SK-N-MC (cell line): ENCODE results near the gene AUTS2.

Experiments
- DNase-seq: peaks from one replicate; pipeline ENCODE4 v3.0.0-alpha.2; 2011; ENCODE audit warnings: low read depth, low spot score
- H3K27ac ChIP-seq: fragments of 200-600 bp; sonication (generic); 2 replicates; pipeline ENCODE4 v1.5.1; 2016; ENCODE audit warnings: mixed run types
- H3K36me3 ChIP-seq: fragments of 200-600 bp; sonication (generic); 2 replicates; pipeline ENCODE4 v1.6.1; 2017; ENCODE audit warnings: antibody characterized with exemption, low read length, mixed read lengths; ENCODE audit not compliant: insufficient read depth
- H3K4me3 ChIP-seq: fragments of 200-600 bp; sonication (generic); 2 replicates; pipeline ENCODE4 v1.5.1; 2016
- H3K9ac ChIP-seq: fragments of 200-600 bp; sonication (generic); 2 replicates; pipeline ENCODE4 v1.8.0; 2017; ENCODE audit warnings: mixed run types, mixed read lengths; ENCODE audit not compliant: insufficient read length
- H3K9me3 ChIP-seq: fragments of 200-600 bp; sonication (generic); 2 replicates; pipeline ENCODE4 v1.6.1; 2017; ENCODE audit warnings: low read depth, mild to moderate bottlenecking, antibody characterized with exemption, low read length, moderate library complexity, mixed read lengths
- EZH2 ChIP-seq: fragments of 200-600 bp; sonication (generic); IDR thresholded peaks from one replicate; pipeline ENCODE4 v1.6.1; 2017; ENCODE audit warnings: antibody characterized with exemption
- FOXP2 ChIP-seq: optimal IDR thresholded peaks from 2 replicates; pipeline ENCODE3; 2011; ENCODE audit warnings: mild to moderate bottlenecking, moderate library complexity; ENCODE audit not compliant: insufficient read depth; ENCODE audit errors: extremely low read length, control extremely low read depth
- POLR2AphosphoS5 ChIP-seq: IDR thresholded peaks from 2 replicates; pipeline ENCODE4 v1.6.1; 2012; ENCODE audit warnings: mild to moderate bottlenecking, low read depth, low read length, borderline replicate concordance

The AUTS2 gene

DNA sequence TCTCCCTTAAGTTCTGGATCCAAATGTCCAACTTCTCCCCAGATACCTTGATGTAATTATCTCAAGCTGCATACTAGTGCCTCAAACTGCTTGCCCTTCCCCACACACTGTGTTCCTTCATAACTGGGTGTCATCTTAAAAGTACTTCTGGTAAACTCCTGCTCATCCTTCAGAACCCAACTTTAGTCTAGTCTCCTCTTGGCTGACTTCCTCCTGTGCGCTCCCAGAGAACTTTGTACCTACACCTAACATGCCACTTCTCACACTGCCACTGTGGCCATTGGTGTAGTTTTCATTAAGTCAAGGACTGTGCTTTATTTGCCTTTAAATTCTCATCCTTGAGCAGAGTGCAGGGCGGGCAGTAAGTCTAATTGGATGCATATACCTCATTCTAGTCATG lies 958.5 kb downstream of the AUTS2 start:
- Histone ChIP-seq H3K27ac (no peak overlapping the region), H3K9me3 (no peaks in the 10 kb centered on the region), H3K9ac (no peak overlapping the region), H3K4me3 (no peak overlapping the region), H3K36me3 (no peaks in the 10 kb centered on the region)
- TF ChIP-seq POLR2AphosphoS5 (no peak), EZH2 (no peak), FOXP2 (no peak)
- no peak for DNase-seq

DNA sequence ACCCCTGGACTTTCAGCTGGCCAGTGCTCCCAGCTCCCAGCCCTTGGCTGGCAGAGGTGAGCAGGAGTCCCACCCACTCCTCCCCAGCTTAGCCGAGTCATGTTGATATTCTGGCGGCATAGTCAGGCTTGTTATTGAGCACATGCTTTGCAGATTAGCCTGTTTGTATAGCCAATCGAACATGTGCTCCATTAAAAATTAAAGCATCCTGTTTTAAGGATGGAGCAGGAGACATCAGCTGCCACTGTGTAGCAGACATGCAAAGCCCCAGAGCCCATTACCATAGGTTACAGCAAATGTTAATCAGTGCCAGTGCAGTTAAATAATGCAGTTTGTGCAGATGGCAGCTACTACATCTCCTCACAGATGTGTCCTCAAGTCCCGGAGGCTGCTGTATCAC lies 959.1 kb downstream of the AUTS2 start:
- TF ChIP-seq POLR2AphosphoS5 (no peak), FOXP2 (no peak)
- Histone ChIP-seq H3K9ac (no peak overlapping the region), H3K36me3 (no peaks in the 10 kb centered on the region), H3K4me3 (no peak overlapping the region), H3K9me3 (no peaks in the 10 kb centered on the region), H3K27ac (no peak overlapping the region)
- no peak for DNase-seq

DNA sequence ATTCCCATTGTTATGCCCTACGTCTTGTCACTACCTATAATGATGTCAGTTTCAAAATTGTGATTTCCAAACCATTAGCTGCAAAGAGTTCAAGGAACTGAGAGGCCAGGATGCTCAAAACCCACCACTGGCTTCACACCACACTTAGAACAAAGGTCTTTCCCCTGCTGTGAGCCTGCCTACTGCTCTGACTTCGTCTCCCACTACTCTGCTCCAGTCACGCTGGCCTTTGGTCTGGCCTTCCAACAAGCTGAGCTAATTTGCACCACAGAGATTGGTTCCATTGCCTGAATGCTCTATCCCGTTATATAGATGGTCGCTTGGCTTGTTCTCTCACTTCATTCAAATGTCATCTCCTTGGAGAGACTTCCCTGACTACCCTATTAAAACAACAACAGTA lies 961.5 kb downstream of the AUTS2 start:
- H3K4me3 ChIP-seq, result no peak overlapping the region
- DNase-seq, result no peak
- H3K27ac ChIP-seq, result no peak overlapping the region
- TF ChIP-seq EZH2, result no peak
- TF ChIP-seq POLR2AphosphoS5, result no peak
- no peak for TF ChIP-seq FOXP2
- H3K9ac ChIP-seq, result no peak overlapping the region
- H3K9me3 ChIP-seq, result no peaks in the 10 kb centered on the region
- no peaks in the 10 kb centered on the region for H3K36me3 ChIP-seq

DNA sequence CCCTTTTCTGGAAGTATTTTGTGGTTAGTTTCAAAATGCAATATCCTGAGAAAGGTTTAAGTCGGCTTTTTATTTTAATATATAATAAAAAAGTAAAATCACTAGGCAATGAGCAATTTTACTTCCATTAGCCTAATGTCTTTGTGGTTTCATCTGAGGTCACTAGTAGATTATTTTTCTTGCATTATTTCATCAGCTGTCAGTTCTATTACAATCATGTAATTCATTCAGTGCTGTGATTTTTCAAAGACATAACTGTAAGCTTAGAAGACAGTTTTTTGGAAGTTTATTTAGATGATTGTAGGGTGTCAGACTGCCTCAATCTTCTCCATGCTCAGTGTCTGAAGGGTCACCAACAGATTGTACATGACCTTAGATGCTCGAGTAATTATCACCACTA lies 965.7 kb downstream of the AUTS2 start:
- no peak for DNase-seq
- TF ChIP-seq POLR2AphosphoS5 (no peak), EZH2 (no peak), FOXP2 (no peak)
- H3K9me3 ChIP-seq, result no peaks in the 10 kb centered on the region

DNA sequence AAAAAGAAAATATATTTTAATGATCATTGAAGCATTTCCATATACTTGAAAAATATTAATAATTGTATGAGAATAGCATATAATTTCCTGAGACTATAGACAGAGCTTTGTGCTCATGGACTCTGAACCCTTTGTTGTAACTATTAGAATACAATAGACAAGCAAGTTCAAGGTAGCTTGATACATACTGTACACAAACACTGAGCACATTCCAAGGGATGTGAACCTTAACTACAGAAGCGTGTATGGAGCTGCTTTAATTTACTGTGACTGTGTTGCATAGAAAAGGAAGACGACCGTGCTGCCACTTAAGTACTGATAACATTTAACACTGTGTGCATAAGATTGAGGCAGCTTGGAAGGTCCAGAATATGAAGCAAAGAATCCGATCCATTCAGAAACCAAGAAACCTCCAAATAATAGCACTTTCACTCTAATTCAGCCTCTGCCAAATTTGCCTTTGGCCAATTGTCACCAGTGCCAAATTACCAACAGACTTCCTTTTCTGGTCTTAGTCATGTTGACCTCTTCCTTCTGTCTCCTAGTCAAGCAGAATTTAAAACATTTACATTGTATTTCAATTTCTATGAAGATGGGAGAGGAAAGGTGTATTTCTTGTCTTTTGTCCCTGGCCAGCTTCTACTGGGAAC lies 967.6 kb downstream of the AUTS2 start:
- no peaks in the 10 kb centered on the region for H3K36me3 ChIP-seq
- DNase-seq, result no peak
- H3K27ac ChIP-seq, result no peak overlapping the region
- no peaks in the 10 kb centered on the region for H3K9me3 ChIP-seq
- H3K9ac ChIP-seq, result no peak overlapping the region
- no peak overlapping the region for H3K4me3 ChIP-seq
- TF ChIP-seq POLR2AphosphoS5 (no peak), FOXP2 (no peak), EZH2 (no peak)

More for the DNA sequence above, 965.7 kb downstream of the AUTS2 start:
- Histone ChIP-seq H3K27ac (no peak overlapping the region), H3K9ac (no peak overlapping the region), H3K4me3 (no peak overlapping the region), H3K36me3 (no peaks in the 10 kb centered on the region)

DNA sequence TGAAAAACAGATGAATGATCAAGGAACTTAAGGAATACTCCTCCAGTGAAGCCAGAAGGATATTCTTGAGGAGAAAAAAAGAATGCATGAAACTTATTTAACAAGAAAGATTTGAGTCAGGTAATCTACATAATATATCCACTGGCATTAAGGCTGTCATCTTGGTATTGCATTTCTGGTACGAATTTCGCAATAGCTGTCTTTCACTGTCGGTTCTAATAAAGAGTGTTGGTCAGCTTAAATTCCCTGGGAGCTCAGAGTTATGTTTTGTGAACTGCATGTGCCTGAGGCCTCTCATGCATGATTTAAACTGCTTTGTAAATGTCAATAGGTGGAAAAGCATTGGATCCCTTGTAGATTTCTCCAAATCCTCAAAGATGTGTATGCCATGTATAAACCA lies 968.4 kb downstream of the AUTS2 start:
- no peak for DNase-seq
- no peak overlapping the region for H3K27ac ChIP-seq
- no peak overlapping the region for H3K4me3 ChIP-seq
- no peak overlapping the region for H3K9ac ChIP-seq
- no peak for TF ChIP-seq FOXP2
- TF ChIP-seq EZH2, result no peak
- no peak for TF ChIP-seq POLR2AphosphoS5
- H3K9me3 ChIP-seq, result no peaks in the 10 kb centered on the region
- no peaks in the 10 kb centered on the region for H3K36me3 ChIP-seq

DNA sequence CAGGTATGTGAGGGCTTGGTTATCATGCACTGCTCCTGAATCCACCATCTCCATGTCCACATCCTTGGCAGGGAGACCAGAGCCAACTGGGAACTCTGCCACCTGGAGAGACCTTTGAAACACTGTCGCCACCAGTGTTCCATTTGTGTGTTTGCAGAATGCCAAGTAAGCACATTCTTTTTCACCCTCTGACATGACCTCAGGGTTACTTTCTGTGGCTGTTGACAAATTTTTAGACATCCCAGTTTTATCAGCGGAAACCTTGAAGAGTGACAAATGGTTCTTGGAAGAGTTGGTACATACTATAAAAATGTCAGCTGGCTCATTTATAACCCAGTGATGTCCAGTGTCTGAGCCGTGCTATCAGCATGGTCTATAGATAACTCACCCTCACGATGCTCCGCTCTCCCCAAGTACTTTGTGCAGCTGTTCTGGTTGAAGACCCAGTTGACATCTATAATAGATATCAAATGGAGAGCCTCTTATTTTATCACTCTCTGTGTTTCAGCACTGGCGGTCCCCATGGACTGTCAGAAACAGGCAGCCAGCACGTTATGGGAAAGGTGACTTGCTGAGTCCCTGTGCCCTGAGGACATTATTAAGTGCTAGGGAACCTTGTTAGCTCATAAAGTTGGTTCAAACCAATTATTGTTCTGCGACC lies 970.5 kb downstream of the AUTS2 start:
- no peak for DNase-seq
- no peak overlapping the region for H3K9ac ChIP-seq
- no peaks in the 10 kb centered on the region for H3K9me3 ChIP-seq
- no peaks in the 10 kb centered on the region for H3K36me3 ChIP-seq
- H3K4me3 ChIP-seq, result no peak overlapping the region
- TF ChIP-seq POLR2AphosphoS5, result no peak
- no peak for TF ChIP-seq FOXP2
- TF ChIP-seq EZH2, result no peak
- H3K27ac ChIP-seq, result no peak overlapping the region

DNA sequence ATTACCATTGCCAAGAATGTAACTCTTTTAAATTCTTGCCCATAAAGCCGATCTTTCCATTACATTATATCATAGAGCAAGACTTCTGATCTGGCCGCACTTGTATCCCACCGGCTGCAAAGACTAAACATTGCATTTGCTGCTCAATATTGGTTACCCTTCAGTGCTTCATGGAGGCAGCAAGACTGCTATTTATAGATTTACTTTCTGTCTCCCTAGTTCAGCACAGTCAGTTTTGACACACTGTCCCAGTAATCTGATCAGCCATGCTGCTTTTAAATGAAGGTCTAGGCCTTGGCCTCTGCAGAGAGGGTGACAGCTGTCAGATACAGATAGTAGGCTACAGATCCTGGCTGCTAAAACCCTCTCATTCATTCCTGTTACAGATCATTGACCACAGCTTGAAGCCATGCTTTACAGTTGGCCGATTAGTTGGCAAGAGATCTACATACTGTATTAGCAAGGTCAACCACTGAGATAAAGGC lies 971.1 kb downstream of the AUTS2 start:
- DNase-seq, result no peak
- Histone ChIP-seq H3K36me3 (no peaks in the 10 kb centered on the region), H3K4me3 (no peak overlapping the region), H3K9me3 (no peaks in the 10 kb centered on the region), H3K9ac (no peak overlapping the region), H3K27ac (no peak overlapping the region)
- no peak for TF ChIP-seq FOXP2
- TF ChIP-seq POLR2AphosphoS5, result no peak
- TF ChIP-seq EZH2, result no peak
